GM06990 (cell line): ENCODE results near the gene TRPV2.

Experiments
- DNase-seq: peaks from one replicate; pipeline ENCODE4 v3.0.0-alpha.2; 2011; ENCODE audit not compliant: insufficient read length; ENCODE audit errors: extremely low read depth
- H3K27me3 ChIP-seq: replicated peaks from 2 replicates; pipeline ENCODE4 v1.6.0; 2011; ENCODE audit warnings: low read length; ENCODE audit not compliant: control insufficient read depth, insufficient read depth
- H3K36me3 ChIP-seq: 2 replicates; pipeline ENCODE4 v1.5.1; 2011; ENCODE audit warnings: low read length; ENCODE audit not compliant: control insufficient read depth, insufficient read depth
- H3K4me3 ChIP-seq: replicated peaks from 2 replicates; pipeline ENCODE4 v1.5.1; 2011; ENCODE audit warnings: low read depth, mild to moderate bottlenecking, control low read depth, low read length
- CTCF ChIP-seq: IDR thresholded peaks from 2 replicates; pipeline ENCODE4 v1.5.1; 2011; ENCODE audit warnings: low read length, control low read depth, mild to moderate bottlenecking, inconsistent platforms; ENCODE audit not compliant: insufficient read depth, poor library complexity, severe bottlenecking

Gene TRPV2

GRCh38 chr17:16407911-16408588 is 7.3 kb upstream of the TRPV2 start:
- Histone ChIP-seq H3K4me3 (peak overlapping the region; percentile 77), H3K36me3 (no peaks in the 10 kb centered on the region), H3K27me3 (no peaks in the 10 kb centered on the region)
- TF ChIP-seq CTCF = no peak
- DNase-seq = peak; percentile 82

GRCh38 chr17:16417399-16417798 is 2.0 kb downstream of the TRPV2 start:
- H3K36me3 ChIP-seq = peaks cover 23% of the 10 kb centered on the region
- DNase-seq = no peak
- H3K27me3 ChIP-seq = no peaks in the 10 kb centered on the region
- TF ChIP-seq CTCF = no peak
- peak overlapping the region; percentile 10 for H3K4me3 ChIP-seq

GRCh38 chr17:16417896-16418684 is 2.7 kb downstream of the TRPV2 start:
- no peak for DNase-seq
- no peak for TF ChIP-seq CTCF
- Histone ChIP-seq H3K4me3 (peak overlapping the region; percentile 47), H3K27me3 (no peaks in the 10 kb centered on the region), H3K36me3 (peaks cover 30% of the 10 kb centered on the region)

GRCh38 chr17:16418685-16419068 is 3.3 kb downstream of the TRPV2 start:
- H3K36me3 ChIP-seq = peaks cover 36% of the 10 kb centered on the region
- no peak for TF ChIP-seq CTCF
- H3K4me3 ChIP-seq = peak overlapping the region; percentile 47
- no peaks in the 10 kb centered on the region for H3K27me3 ChIP-seq
- no peak for DNase-seq

GRCh38 chr17:16419074-16419928 is 3.9 kb downstream of the TRPV2 start:
- no peak for TF ChIP-seq CTCF
- Histone ChIP-seq H3K36me3 (peaks cover 36% of the 10 kb centered on the region), H3K27me3 (no peaks in the 10 kb centered on the region), H3K4me3 (peak overlapping the region; percentile 47)
- no peak for DNase-seq
